RWPE1 (cell line): Measurements from ENCODE around the gene ATPAF2.
A peak's percentile ranks its signal among the peaks of the same experiment; 100 is the strongest.

Experiments used
- CTCF ChIA-PET: fragments of 350-600 bp; sonication (Branson Sonifier 250); formaldehyde crosslinking; extraction: SDS; loops from one replicate; lab custom pipeline; 2021; lab: Yijun Ruan, JAX
- POLR2A ChIA-PET: fragments of 400-600 bp; formaldehyde crosslinking; extraction: SDS; loops from one replicate; lab custom pipeline; 2020; ENCODE audit warnings: antibody characterized with exemption; ENCODE audit not compliant: low non-redundant PET; lab: Yijun Ruan, JAX
- DNase-seq: peaks from one replicate; pipeline ENCODE4 v3.0.0; 2012; ENCODE audit warnings: low spot score
- H3K27ac ChIP-seq: fragments of 450-650 bp; 2 replicates; pipeline ENCODE4 v1.5.1; 2017
- CTCF ChIP-seq: fragments of 450-650 bp; conservative IDR thresholded peaks from 2 replicates; pipeline ENCODE4 v1.5.1; 2017; ENCODE audit warnings: low read depth, mild to moderate bottlenecking

The ATPAF2 gene

GRCh38 chr17:18064053-18064452, 25.1 kb upstream of the ATPAF2 start:
- POLR2A ChIA-PET, result no interaction called here
- CTCF ChIA-PET, result interaction anchor here (0.7 kb wide), 1 partner anchor 197 kb away, joined by 3 read pairs; the partner anchor contains the start of gene MIEF2
- no peak for TF ChIP-seq CTCF
- no peak for DNase-seq
- no peak overlapping the region for H3K27ac ChIP-seq

GRCh38 chr17:18059283-18059682, 20.3 kb upstream of the ATPAF2 start:
- ChIA-PET POLR2A (no interaction called here), CTCF (no interaction called here)
- TF ChIP-seq CTCF, result no peak
- no peak for DNase-seq
- H3K27ac ChIP-seq, result peak overlapping the region; percentile 16

- no peak for DNase-seq
- no peak for TF ChIP-seq CTCF
- H3K27ac ChIP-seq, result no peak overlapping the region
- POLR2A ChIA-PET, result no interaction called here
- CTCF ChIA-PET, result interaction anchor here (0.6 kb wide), 1 partner anchor 11 kb away, joined by 3 read pairs; no protein-coding TSS in a partner anchor
Observed at GRCh38 chr17:18056214-18056613, 17.2 kb upstream of the ATPAF2 start.

- TF ChIP-seq CTCF, result no peak
- ChIA-PET POLR2A (no interaction called here), CTCF (interaction anchor here (0.6 to 0.7 kb wide), 3 partner anchors 10 to 198 kb away, joined by 3 read pairs; no protein-coding TSS in a partner anchor)
- DNase-seq, result no peak
- no peak overlapping the region for H3K27ac ChIP-seq
Observed at GRCh38 chr17:18055597-18055996, 16.6 kb upstream of the ATPAF2 start.

- no peak for TF ChIP-seq CTCF
- H3K27ac ChIP-seq, result no peak overlapping the region
- CTCF ChIA-PET, result interaction anchor here (0.6 kb wide), 1 partner anchor 10 kb away, joined by 3 read pairs; no protein-coding TSS in a partner anchor
- POLR2A ChIA-PET, result no interaction called here
- DNase-seq, result no peak
Observed at GRCh38 chr17:18045691-18046350, 6.9 kb upstream of the ATPAF2 start.

- no peak for DNase-seq
- no peak for TF ChIP-seq CTCF
- ChIA-PET CTCF (interaction anchor here (0.7 kb wide), 1 partner anchor 820 kb away, joined by 3 read pairs; no protein-coding TSS in a partner anchor), POLR2A (no interaction called here)
- no peak overlapping the region for H3K27ac ChIP-seq
Observed at GRCh38 chr17:18044609-18045008, 5.6 kb upstream of the ATPAF2 start.
